ENCODE measurements around the gene FDXACB1.

FDXACB1 gene

GRCh38 chr11:111855506-111855905 lies 23.5 kb downstream of the FDXACB1 start:
- Histone ChIP-seq H3K27ac (ENCODE audit: low read length) (no peak overlapping the region), H3K9ac (ENCODE audit: low read length) (no peak overlapping the region), H3K9me3 (ENCODE audit: control insufficient read depth, low read depth, low read length) (no peaks in the 10 kb centered on the region), H3K4me1 (ENCODE audit: control insufficient read depth, low read depth, low read length) (no peaks in the 10 kb centered on the region), H3K4me3 (ENCODE audit: low read length) (no peak overlapping the region), H3K27me3 (ENCODE audit: control insufficient read depth, insufficient read depth, low read length) (no peaks in the 10 kb centered on the region), H3K36me3 (ENCODE audit: control insufficient read depth, low read depth, low read length) (peaks cover 15% of the 10 kb centered on the region)

DNA sequence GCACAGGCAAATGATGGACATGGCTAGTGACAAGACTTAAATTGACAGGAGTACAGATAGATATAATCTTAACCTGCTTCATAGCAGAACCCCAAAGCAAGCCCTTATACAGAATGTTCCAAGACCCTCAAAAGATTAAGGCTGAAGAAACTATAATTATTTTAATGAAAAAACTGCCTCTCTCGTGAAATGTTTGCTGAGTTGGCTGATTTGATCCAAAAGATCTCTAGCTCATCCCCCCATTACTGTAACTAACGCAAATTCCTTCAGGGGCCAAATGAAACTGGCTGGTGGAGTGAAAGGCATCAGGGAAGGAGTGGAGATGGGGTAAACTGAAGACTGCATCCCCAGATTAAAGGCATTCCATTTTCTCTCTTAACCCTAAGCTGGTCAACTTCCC lies 26.9 kb downstream of the FDXACB1 start:
- Histone ChIP-seq H3K4me1 (ENCODE audit: control insufficient read depth, low read depth, low read length) (no peaks in the 10 kb centered on the region), H3K36me3 (ENCODE audit: control insufficient read depth, low read depth, low read length) (peaks cover 6% of the 10 kb centered on the region), H3K9ac (ENCODE audit: low read length) (no peak overlapping the region), H3K9me3 (ENCODE audit: control insufficient read depth, low read depth, low read length) (no peaks in the 10 kb centered on the region), H3K4me3 (ENCODE audit: low read length) (no peak overlapping the region), H3K27ac (ENCODE audit: low read length) (no peak overlapping the region), H3K27me3 (ENCODE audit: control insufficient read depth, insufficient read depth, low read length) (no peaks in the 10 kb centered on the region)

- Histone ChIP-seq H3K36me3 (ENCODE audit: control insufficient read depth, low read depth, low read length) (peaks cover 6% of the 10 kb centered on the region), H3K4me1 (ENCODE audit: control insufficient read depth, low read depth, low read length) (no peaks in the 10 kb centered on the region), H3K9me3 (ENCODE audit: control insufficient read depth, low read depth, low read length) (no peaks in the 10 kb centered on the region), H3K4me3 (ENCODE audit: low read length) (no peak overlapping the region), H3K27me3 (ENCODE audit: control insufficient read depth, insufficient read depth, low read length) (no peaks in the 10 kb centered on the region), H3K9ac (ENCODE audit: low read length) (no peak overlapping the region), H3K27ac (ENCODE audit: low read length) (no peak overlapping the region)
Measured at GRCh38 chr11:111851636-111852035, 27.3 kb downstream of the FDXACB1 start.

GRCh38 chr11:111851067-111851466 lies 27.9 kb downstream of the FDXACB1 start:
- peaks cover 6% of the 10 kb centered on the region for H3K36me3 ChIP-seq (ENCODE audit: control insufficient read depth, low read depth, low read length)
- H3K4me3 ChIP-seq (ENCODE audit: low read length): no peak overlapping the region
- H3K4me1 ChIP-seq (ENCODE audit: control insufficient read depth, low read depth, low read length): no peaks in the 10 kb centered on the region
- H3K9me3 ChIP-seq (ENCODE audit: control insufficient read depth, low read depth, low read length): no peaks in the 10 kb centered on the region
- no peak overlapping the region for H3K9ac ChIP-seq (ENCODE audit: low read length)
- H3K27me3 ChIP-seq (ENCODE audit: control insufficient read depth, insufficient read depth, low read length): no peaks in the 10 kb centered on the region
- H3K27ac ChIP-seq (ENCODE audit: low read length): no peak overlapping the region

DNA sequence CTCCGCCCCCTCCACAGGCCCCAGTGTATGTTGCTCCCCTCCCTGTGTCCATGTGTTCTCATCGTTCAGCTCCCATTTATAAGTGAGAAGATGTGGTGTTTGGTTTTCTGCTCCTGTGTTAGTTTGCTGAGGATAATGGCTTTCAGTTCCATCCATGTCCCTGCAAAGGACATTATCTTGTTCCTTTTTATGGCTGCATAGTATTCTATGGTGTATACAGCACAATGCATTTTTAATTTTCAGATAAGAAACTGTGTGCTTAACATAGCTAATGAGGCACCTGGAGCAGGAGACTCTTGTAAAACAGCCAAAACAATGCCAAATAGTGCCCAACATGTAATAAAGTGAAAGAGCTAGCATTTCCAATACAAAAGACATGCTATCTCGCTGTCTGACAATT lies 29.3 kb downstream of the FDXACB1 start:
- Histone ChIP-seq H3K27me3 (ENCODE audit: control insufficient read depth, insufficient read depth, low read length) (no peaks in the 10 kb centered on the region), H3K4me3 (ENCODE audit: low read length) (no peak overlapping the region), H3K9ac (ENCODE audit: low read length) (no peak overlapping the region), H3K27ac (ENCODE audit: low read length) (no peak overlapping the region), H3K36me3 (ENCODE audit: control insufficient read depth, low read depth, low read length) (peaks cover 6% of the 10 kb centered on the region), H3K4me1 (ENCODE audit: control insufficient read depth, low read depth, low read length) (no peaks in the 10 kb centered on the region), H3K9me3 (ENCODE audit: control insufficient read depth, low read depth, low read length) (no peaks in the 10 kb centered on the region)

- Histone ChIP-seq H3K36me3 (ENCODE audit: control insufficient read depth, low read depth, low read length) (no peaks in the 10 kb centered on the region), H3K4me3 (ENCODE audit: low read length) (no peak overlapping the region), H3K27ac (ENCODE audit: low read length) (no peak overlapping the region), H3K27me3 (ENCODE audit: control insufficient read depth, insufficient read depth, low read length) (no peaks in the 10 kb centered on the region), H3K9ac (ENCODE audit: low read length) (no peak overlapping the region), H3K4me1 (ENCODE audit: control insufficient read depth, low read depth, low read length) (no peaks in the 10 kb centered on the region), H3K9me3 (ENCODE audit: control insufficient read depth, low read depth, low read length) (no peaks in the 10 kb centered on the region)
Measured at GRCh38 chr11:111846636-111847035, 32.3 kb downstream of the FDXACB1 start.

GRCh38 chr11:111846063-111846462 lies 32.9 kb downstream of the FDXACB1 start:
- Histone ChIP-seq H3K9ac (ENCODE audit: low read length) (no peak overlapping the region), H3K4me1 (ENCODE audit: control insufficient read depth, low read depth, low read length) (peaks cover 4% of the 10 kb centered on the region), H3K27ac (ENCODE audit: low read length) (no peak overlapping the region), H3K4me3 (ENCODE audit: low read length) (no peak overlapping the region), H3K36me3 (ENCODE audit: control insufficient read depth, low read depth, low read length) (no peaks in the 10 kb centered on the region), H3K9me3 (ENCODE audit: control insufficient read depth, low read depth, low read length) (no peaks in the 10 kb centered on the region), H3K27me3 (ENCODE audit: control insufficient read depth, insufficient read depth, low read length) (no peaks in the 10 kb centered on the region)

GRCh38 chr11:111845276-111846028 lies 33.5 kb downstream of the FDXACB1 start:
- Histone ChIP-seq H3K27ac (ENCODE audit: low read length) (no peak overlapping the region), H3K4me3 (ENCODE audit: low read length) (no peak overlapping the region), H3K4me1 (ENCODE audit: control insufficient read depth, low read depth, low read length) (peaks cover 8% of the 10 kb centered on the region), H3K9ac (ENCODE audit: low read length) (no peak overlapping the region), H3K36me3 (ENCODE audit: control insufficient read depth, low read depth, low read length) (no peaks in the 10 kb centered on the region), H3K27me3 (ENCODE audit: control insufficient read depth, insufficient read depth, low read length) (no peaks in the 10 kb centered on the region), H3K9me3 (ENCODE audit: control insufficient read depth, low read depth, low read length) (no peaks in the 10 kb centered on the region)

DNA sequence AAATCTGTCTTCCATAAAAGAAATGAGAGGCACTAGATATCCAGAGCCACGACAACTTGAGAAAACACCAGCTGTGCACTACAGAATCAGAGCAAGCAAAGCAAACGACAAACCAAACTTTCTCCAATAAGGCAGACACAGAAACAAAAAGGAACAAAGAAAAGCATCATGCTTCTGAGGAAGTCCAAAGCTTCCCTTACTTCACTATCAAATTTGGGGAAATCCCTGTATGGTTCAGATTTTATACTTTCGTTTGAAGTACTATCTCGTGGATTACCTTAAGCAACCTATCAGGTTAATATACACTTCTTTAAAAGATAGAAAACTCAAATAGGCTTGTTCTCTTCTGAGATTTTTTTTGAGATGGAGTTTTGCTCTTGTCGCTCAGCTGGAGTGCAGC lies 35.3 kb downstream of the FDXACB1 start:
- Histone ChIP-seq H3K27ac (ENCODE audit: low read length) (no peak overlapping the region), H3K4me3 (ENCODE audit: low read length) (no peak overlapping the region), H3K9ac (ENCODE audit: low read length) (no peak overlapping the region), H3K36me3 (ENCODE audit: control insufficient read depth, low read depth, low read length) (no peaks in the 10 kb centered on the region), H3K9me3 (ENCODE audit: control insufficient read depth, low read depth, low read length) (no peaks in the 10 kb centered on the region), H3K27me3 (ENCODE audit: control insufficient read depth, insufficient read depth, low read length) (no peaks in the 10 kb centered on the region), H3K4me1 (ENCODE audit: control insufficient read depth, low read depth, low read length) (peaks cover 16% of the 10 kb centered on the region)

DNA sequence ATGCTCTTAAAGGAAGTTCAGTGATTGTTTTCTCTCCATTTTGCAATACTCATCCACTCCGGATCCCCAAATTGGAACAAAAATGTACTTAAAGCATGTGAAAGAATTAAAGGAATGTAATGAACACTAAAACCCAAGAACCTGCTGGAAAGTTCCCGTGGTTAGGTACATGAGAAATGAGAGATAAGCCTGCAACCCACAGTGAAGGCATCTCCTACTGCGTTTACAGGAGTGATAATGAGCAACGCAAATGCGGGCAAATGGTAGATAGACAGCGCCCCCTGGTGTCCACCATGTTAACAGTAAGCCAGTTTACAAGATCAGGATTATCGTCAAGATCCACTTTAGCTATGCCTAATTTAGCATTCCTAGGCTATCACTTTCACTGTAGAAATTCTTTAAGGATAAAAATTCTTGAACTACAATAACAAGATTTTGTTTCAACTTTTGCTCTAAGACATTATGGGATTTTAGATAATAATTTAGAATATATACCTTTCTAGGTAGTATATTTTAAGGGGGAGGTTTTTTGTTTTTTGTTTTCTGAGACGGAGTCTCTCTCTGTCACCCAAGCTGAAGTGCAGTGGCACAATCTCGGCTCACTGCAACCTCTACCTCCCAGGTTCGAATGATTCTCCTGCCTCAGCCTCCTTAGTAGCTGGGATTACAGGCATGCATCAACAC lies 37.5 kb downstream of the FDXACB1 start:
- Histone ChIP-seq H3K36me3 (ENCODE audit: control insufficient read depth, low read depth, low read length) (no peaks in the 10 kb centered on the region), H3K9me3 (ENCODE audit: control insufficient read depth, low read depth, low read length) (no peaks in the 10 kb centered on the region), H3K27me3 (ENCODE audit: control insufficient read depth, insufficient read depth, low read length) (no peaks in the 10 kb centered on the region), H3K4me3 (ENCODE audit: low read length) (no peak overlapping the region), H3K27ac (ENCODE audit: low read length) (no peak overlapping the region), H3K9ac (ENCODE audit: low read length) (no peak overlapping the region), H3K4me1 (ENCODE audit: control insufficient read depth, low read depth, low read length) (peaks cover 16% of the 10 kb centered on the region)

GRCh38 chr11:111840143-111840542 lies 38.8 kb downstream of the FDXACB1 start:
- Histone ChIP-seq H3K4me1 (ENCODE audit: control insufficient read depth, low read depth, low read length) (peaks cover 16% of the 10 kb centered on the region), H3K4me3 (ENCODE audit: low read length) (no peak overlapping the region), H3K27me3 (ENCODE audit: control insufficient read depth, insufficient read depth, low read length) (no peaks in the 10 kb centered on the region), H3K9me3 (ENCODE audit: control insufficient read depth, low read depth, low read length) (no peaks in the 10 kb centered on the region), H3K27ac (ENCODE audit: low read length) (no peak overlapping the region), H3K36me3 (ENCODE audit: control insufficient read depth, low read depth, low read length) (no peaks in the 10 kb centered on the region), H3K9ac (ENCODE audit: low read length) (no peak overlapping the region)

- no peak overlapping the region for H3K9ac ChIP-seq (ENCODE audit: low read length)
- no peaks in the 10 kb centered on the region for H3K9me3 ChIP-seq (ENCODE audit: control insufficient read depth, low read depth, low read length)
- H3K27ac ChIP-seq (ENCODE audit: low read length): no peak overlapping the region
- peaks cover 16% of the 10 kb centered on the region for H3K4me1 ChIP-seq (ENCODE audit: control insufficient read depth, low read depth, low read length)
- H3K4me3 ChIP-seq (ENCODE audit: low read length): no peak overlapping the region
- H3K36me3 ChIP-seq (ENCODE audit: control insufficient read depth, low read depth, low read length): no peaks in the 10 kb centered on the region
- no peaks in the 10 kb centered on the region for H3K27me3 ChIP-seq (ENCODE audit: control insufficient read depth, insufficient read depth, low read length)
Measured at GRCh38 chr11:111838054-111838453, 40.9 kb downstream of the FDXACB1 start.
